Ammon's horn (tissue), 1 donor: ENCODE results near the gene SDCCAG8.

Source experiments
- DNase-seq: peaks from one replicate; pipeline ENCODE4 v3.0.0-alpha.2; 2016; ENCODE audit warnings: low spot score

Gene SDCCAG8

GRCh38 chr1:243547891-243548290 is 292.1 kb downstream of the SDCCAG8 start:
- no peak for DNase-seq

- no peak for DNase-seq
These were observed 292.7 kb downstream of the SDCCAG8 start for GRCh38 chr1:243548516-243548915.

GRCh38 chr1:243549108-243549507 is 293.3 kb downstream of the SDCCAG8 start:
- no peak for DNase-seq
